Neural cell (in vitro differentiated cells): Measurements from ENCODE around the gene PDE4D.

ENCODE experiments used
- CTCF ChIP-seq: fragments of 450-650 bp; IDR thresholded peaks from 2 replicates; pipeline ENCODE4 v1.5.1; 2014; ENCODE audit warnings: antibody characterized with exemption, mild to moderate bottlenecking, moderate library complexity; ENCODE audit not compliant: poor library complexity, severe bottlenecking
- POLR2AphosphoS5 ChIP-seq: IDR thresholded peaks from 2 replicates; pipeline ENCODE4 v1.6.1; 2012
- RAD21 ChIP-seq: fragments of 450-650 bp; conservative IDR thresholded peaks from 2 replicates; pipeline ENCODE4 v1.6.1; 2014; ENCODE audit warnings: antibody characterized with exemption, mild to moderate bottlenecking, moderate library complexity
- REST ChIP-seq: IDR thresholded peaks from 2 replicates; pipeline ENCODE4 v1.6.1; 2012; ENCODE audit warnings: borderline replicate concordance

GRCh38 chr5:59253625-59254024 lies 639.9 kb downstream of the PDE4D start:
- TF ChIP-seq CTCF, result no peak
- TF ChIP-seq REST, result no peak
- no peak for TF ChIP-seq POLR2AphosphoS5
- TF ChIP-seq RAD21, result no peak
